BLaER1 treated with 17β-estradiol and CSF1 and Interleukin-3, amounts not matched to agents 10 nM and 100 nM (cell line): Measurements from ENCODE around the gene CUX1.
A peak's percentile ranks its signal among the peaks of the same experiment; 100 is the strongest.
"Not testable (repeated sequence)": the region's sequence is repeated elsewhere in the genome, so short reads cannot be mapped to it uniquely, and the experiment has no call there.

ENCODE experiments used
- H3K27ac ChIP-seq, 11 experiments: shearing (Covaris generic); formaldehyde crosslinking; 2 replicates each; pipeline ENCODE4 v1.8.1; 2022
- H3K27me3 ChIP-seq, 11 experiments: shearing (Covaris generic); formaldehyde crosslinking; 2 replicates each; pipeline ENCODE4 v1.8.1; 2022
- H3K36me3 ChIP-seq, 11 experiments: shearing (Covaris generic); formaldehyde crosslinking; 2 replicates each; pipeline ENCODE4 v1.8.1; 2022
- H3K4me1 ChIP-seq, 10 experiments: shearing (Covaris generic); formaldehyde crosslinking; 2 replicates each; pipeline ENCODE4 v1.8.1; 2022
- H3K4me2 ChIP-seq, 11 experiments: shearing (Covaris generic); formaldehyde crosslinking; 2 replicates each; pipeline ENCODE4 v1.8.1; 2022
- H3K4me3 ChIP-seq, 10 experiments: shearing (Covaris generic); formaldehyde crosslinking; 2 replicates each; pipeline ENCODE4 v1.8.1; 2022
- H3K9ac ChIP-seq, 11 experiments: shearing (Covaris generic); formaldehyde crosslinking; 2 replicates each; pipeline ENCODE4 v1.8.1; 2022
- H3K9me3 ChIP-seq, 11 experiments: shearing (Covaris generic); formaldehyde crosslinking; replicated peaks in 1 of 11; 2 replicates each; pipeline ENCODE4 v1.8.1; 2022
- H4K20me1 ChIP-seq, 11 experiments: shearing (Covaris generic); formaldehyde crosslinking; 2 replicates each; pipeline ENCODE4 v1.8.1; 2022
- Cebpa-rat ChIP-seq, 11 experiments: shearing (Covaris generic); IDR thresholded peaks; 2 replicates each; pipeline ENCODE4 v1.8.1; 2022

CUX1 gene

GRCh38 chr7:102012941-102013461, 195.6 kb downstream of the CUX1 start:
- H3K4me1 ChIP-seq, result peaks cover 3 to 52% (median 33%) of the 10 kb centered on the region in 10 experiments; a peak in 16 of 20 replicates
- no peak overlapping the region for H3K4me3 ChIP-seq
- no peaks in the 10 kb centered on the region for H3K27me3 ChIP-seq
- H3K4me2 ChIP-seq, result peak overlapping the region in 3 of 11 experiments; percentile 2 to 16 (median 3); a peak in 2 of 22 replicates
- H4K20me1 ChIP-seq, result peaks cover 0 to 94% (median 48%) of the 10 kb centered on the region in 11 experiments; a peak in 17 of 22 replicates
- TF ChIP-seq Cebpa-rat (IDR thresholded peaks at IDR 0.05), result no peak
- H3K9ac ChIP-seq, result no peak overlapping the region
- peaks cover 23 to 82% (median 66%) of the 10 kb centered on the region in 11 experiments for H3K36me3 ChIP-seq
- H3K27ac ChIP-seq, result no peak overlapping the region
- no peaks in the 10 kb centered on the region for H3K9me3 ChIP-seq

- Histone ChIP-seq H3K27ac (no peak overlapping the region), H3K9ac (no peak overlapping the region), H3K36me3 (peaks cover 9 to 66% (median 55%) of the 10 kb centered on the region in 11 experiments; a peak in 20 of 22 replicates), H3K4me2 (0 out of 22 replicates have a peak overlapping the region, but pooled peaks of 1 of the 11 experiments have one; percentile 1), H4K20me1 (peaks cover 0 to 86% (median 34%) of the 10 kb centered on the region in 11 experiments; a peak in 16 of 22 replicates), H3K4me1 (peaks cover 9 to 55% (median 31%) of the 10 kb centered on the region in 10 experiments), H3K9me3 (no peaks in the 10 kb centered on the region), H3K27me3 (no peaks in the 10 kb centered on the region), H3K4me3 (no peak overlapping the region)
- no peak for TF ChIP-seq Cebpa-rat (IDR thresholded peaks at IDR 0.05)
These were observed 201.4 kb downstream of the CUX1 start for GRCh38 chr7:102018876-102019275.

GRCh38 chr7:102019461-102019860, 202.0 kb downstream of the CUX1 start:
- Histone ChIP-seq H4K20me1 (peaks cover 0 to 86% (median 35%) of the 10 kb centered on the region in 11 experiments; a peak in 16 of 22 replicates), H3K27ac (0 out of 22 replicates have a peak overlapping the region, but pooled peaks of 1 of the 11 experiments have one; percentile 25), H3K4me2 (no peak overlapping the region), H3K4me3 (no peak overlapping the region), H3K27me3 (no peaks in the 10 kb centered on the region), H3K36me3 (peaks cover 9 to 60% (median 49%) of the 10 kb centered on the region in 11 experiments; a peak in 20 of 22 replicates), H3K9me3 (no peaks in the 10 kb centered on the region), H3K4me1 (peaks cover 15 to 56% (median 34%) of the 10 kb centered on the region in 10 experiments), H3K9ac (no peak overlapping the region)
- TF ChIP-seq Cebpa-rat (IDR thresholded peaks at IDR 0.05), result no peak

- Histone ChIP-seq H3K4me1 (peaks cover 32 to 73% (median 58%) of the 10 kb centered on the region in 10 experiments), H3K27me3 (no peaks in the 10 kb centered on the region), H3K4me3 (no peak overlapping the region), H3K9me3 (no peaks in the 10 kb centered on the region), H3K4me2 (peak overlapping the region in 5 of 11 experiments; percentile 3 to 80 (median 62); a peak in 4 of 22 replicates), H4K20me1 (peaks cover 0 to 87% (median 31%) of the 10 kb centered on the region in 11 experiments; a peak in 13 of 22 replicates), H3K36me3 (peaks cover 0 to 37% (median 30%) of the 10 kb centered on the region in 11 experiments; a peak in 17 of 22 replicates), H3K9ac (no peak overlapping the region), H3K27ac (peak overlapping the region in 1 of 11 experiments; percentile 44; a peak in 1 of 22 replicates)
- no peak for TF ChIP-seq Cebpa-rat (IDR thresholded peaks at IDR 0.05)
These were observed 204.6 kb downstream of the CUX1 start for GRCh38 chr7:102021841-102022618.

- peaks cover 4 to 35% (median 23%) of the 10 kb centered on the region in 11 experiments; a peak in 18 of 22 replicates for H3K36me3 ChIP-seq
- no peaks in the 10 kb centered on the region for H3K9me3 ChIP-seq
- peaks cover 0 to 92% (median 18%) of the 10 kb centered on the region in 11 experiments; a peak in 14 of 22 replicates for H4K20me1 ChIP-seq
- peak overlapping the region in 7 of 11 experiments; percentile 1 to 89 (median 51); a peak in 11 of 22 replicates for H3K27ac ChIP-seq
- H3K9ac ChIP-seq, result peak overlapping the region in 4 of 11 experiments; percentile 10 to 46 (median 25); a peak in 6 of 22 replicates
- TF ChIP-seq Cebpa-rat (IDR thresholded peaks at IDR 0.05), result no peak
- H3K4me2 ChIP-seq, result peak overlapping the region; percentile 30 to 86 (median 60)
- H3K4me3 ChIP-seq, result no peak overlapping the region
- peaks cover 53 to 78% (median 75%) of the 10 kb centered on the region in 10 experiments for H3K4me1 ChIP-seq
- H3K27me3 ChIP-seq, result no peaks in the 10 kb centered on the region
These were observed 206.8 kb downstream of the CUX1 start for GRCh38 chr7:102024005-102024768.

GRCh38 chr7:102024769-102025391, 207.5 kb downstream of the CUX1 start:
- H3K9me3 ChIP-seq, result no peaks in the 10 kb centered on the region
- H3K4me1 ChIP-seq, result peaks cover 60 to 85% (median 82%) of the 10 kb centered on the region in 10 experiments
- peaks cover 0 to 92% (median 15%) of the 10 kb centered on the region in 11 experiments; a peak in 13 of 22 replicates for H4K20me1 ChIP-seq
- H3K36me3 ChIP-seq, result peaks cover 9 to 34% (median 27%) of the 10 kb centered on the region in 11 experiments; a peak in 19 of 22 replicates
- H3K27me3 ChIP-seq, result no peaks in the 10 kb centered on the region
- H3K4me3 ChIP-seq, result no peak overlapping the region
- H3K27ac ChIP-seq, result peak overlapping the region in 7 of 11 experiments; percentile 1 to 89 (median 54); a peak in 13 of 22 replicates
- H3K4me2 ChIP-seq, result peak overlapping the region in 10 of 11 experiments; percentile 30 to 86 (median 61); a peak in 20 of 22 replicates
- H3K9ac ChIP-seq, result peak overlapping the region in 2 of 11 experiments; percentile 19 to 30; a peak in 1 of 22 replicates
- 0 out of 22 replicates have a peak, but pooled peaks of 1 of the 11 experiments have one; percentile 11 for TF ChIP-seq Cebpa-rat (IDR thresholded peaks at IDR 0.05)

- H3K4me1 ChIP-seq, result peaks cover 69 to 94% (median 91%) of the 10 kb centered on the region in 10 experiments
- H3K36me3 ChIP-seq, result peaks cover 9 to 37% (median 26%) of the 10 kb centered on the region in 11 experiments; a peak in 20 of 22 replicates
These were observed 208.4 kb downstream of the CUX1 start for GRCh38 chr7:102025777-102026176.

More at GRCh38 chr7:102025777-102026176, 208.4 kb downstream of the CUX1 start:
- H4K20me1 ChIP-seq, result peaks cover 0 to 94% (median 15%) of the 10 kb centered on the region in 11 experiments; a peak in 13 of 22 replicates
- H3K4me2 ChIP-seq, result peak overlapping the region in 8 of 11 experiments; percentile 16 to 86 (median 79); a peak in 13 of 22 replicates
- H3K4me3 ChIP-seq, H3K9ac ChIP-seq, H3K9me3 ChIP-seq, H3K27me3 ChIP-seq: not testable (repeated sequence)
- peak overlapping the region in 5 of 11 experiments; percentile 32 to 89 (median 78); a peak in 7 of 22 replicates for H3K27ac ChIP-seq
